IMR-90 (cell line): Measurements from ENCODE around the gene ACSL1. TPM values are rescaled to one million over a fixed set of nuclear protein-coding genes. Genes with fewer than 3 reads are reported as not detected.

Experiments used
- ATAC-seq: fragments of 200-7000 bp; cut with Tn5 transposase; 2 replicates; pipeline ENCODE4 v1.9.1; 2020; ENCODE audit warnings: low read depth, mild to moderate bottlenecking, moderate library complexity
- BruUV-seq: library from RNA; stranded (reverse); fragments of 400-500 nt; replicated peaks from 2 replicates; lab custom pipeline; 2021; lab: Mats Ljungman, UMichigan
- CTCF ChIA-PET: fragments of 300-600 bp; formaldehyde crosslinking; extraction: SDS; loops from one replicate; lab custom pipeline; 2021; ENCODE audit warnings: antibody characterized with exemption; lab: Yijun Ruan, JAX
- POLR2A ChIA-PET: fragments of 300-600 bp; sonication (Branson Sonifier 250); formaldehyde crosslinking; loops from one replicate; lab custom pipeline; 2022; ENCODE audit warnings: antibody characterized with exemption; ENCODE audit not compliant: unreplicated experiment; lab: Charles Lee
- DNase-seq: peaks from one replicate; pipeline ENCODE4 v3.0.0; 2013
- H2AFZ ChIP-seq: replicated peaks from 2 replicates; pipeline ENCODE3; 2013; ENCODE audit warnings: low read length, mild to moderate bottlenecking; ENCODE audit not compliant: poor library complexity
- H2AK5ac ChIP-seq: 2 replicates; pipeline ENCODE4 v1.6.1; 2013; ENCODE audit warnings: low read depth, low read length, inconsistent platforms
- H2AK9ac ChIP-seq: replicated peaks from 2 replicates; pipeline ENCODE3; 2013; ENCODE audit warnings: mild to moderate bottlenecking, low read depth, low read length, moderate library complexity; ENCODE audit not compliant: poor library complexity
- H2BK120ac ChIP-seq: 2 replicates; pipeline ENCODE4 v1.6.1; 2013; ENCODE audit warnings: low read depth, low read length, inconsistent platforms
- H2BK15ac ChIP-seq: 3 replicates; pipeline ENCODE4 v1.6.1; 2013; ENCODE audit warnings: low read depth, low read length, inconsistent platforms
- H2BK20ac ChIP-seq: 2 replicates; pipeline ENCODE4 v1.6.1; 2013; ENCODE audit warnings: low read depth, mild to moderate bottlenecking, inconsistent platforms, low read length, moderate library complexity
- H2BK5ac ChIP-seq: 2 replicates; pipeline ENCODE4 v1.6.1; 2013; ENCODE audit warnings: mild to moderate bottlenecking, low read depth, low read length, inconsistent platforms; ENCODE audit not compliant: poor library complexity, severe bottlenecking
- H3K14ac ChIP-seq: replicated peaks from 2 replicates; pipeline ENCODE4 v1.6.1; 2013; ENCODE audit warnings: low read depth, low read length, inconsistent platforms
- H3K18ac ChIP-seq: 2 replicates; pipeline ENCODE4 v1.6.1; 2013; ENCODE audit warnings: low read depth, low read length, control low read depth
- H3K23ac ChIP-seq: 2 replicates; pipeline ENCODE4 v1.6.1; 2013; ENCODE audit warnings: low read depth, low read length, inconsistent platforms
- H3K27ac ChIP-seq: 2 replicates; pipeline ENCODE4 v1.5.1; 2013; ENCODE audit warnings: mild to moderate bottlenecking, control low read depth, low read length; ENCODE audit not compliant: insufficient read depth
- H3K27me3 ChIP-seq: 2 replicates; pipeline ENCODE4 v1.6.1; 2013; ENCODE audit warnings: low read length; ENCODE audit not compliant: control insufficient read depth, insufficient read depth
- H3K36me3 ChIP-seq: 2 replicates; pipeline ENCODE4 v1.6.1; 2013; ENCODE audit warnings: low read length, mixed read lengths; ENCODE audit not compliant: control insufficient read depth, insufficient read depth
- H3K4ac ChIP-seq: 2 replicates; pipeline ENCODE4 v1.6.1; 2013; ENCODE audit warnings: low read depth, low read length, inconsistent platforms
- H3K4me1 ChIP-seq: 2 replicates; pipeline ENCODE4 v1.6.1; 2013; ENCODE audit warnings: low read length, mixed read lengths; ENCODE audit not compliant: control insufficient read depth, insufficient read depth
- H3K4me2 ChIP-seq: 2 replicates; pipeline ENCODE4 v1.6.1; 2013; ENCODE audit warnings: low read depth, mild to moderate bottlenecking, control low read depth, low read length, moderate library complexity
- H3K4me3 ChIP-seq: 2 replicates; pipeline ENCODE4 v1.5.1; 2013; ENCODE audit warnings: low read depth, mild to moderate bottlenecking, control low read depth, low read length, moderate library complexity; ENCODE audit not compliant: insufficient read depth
- H3K56ac ChIP-seq: 2 replicates; pipeline ENCODE4 v1.6.1; 2013; ENCODE audit warnings: low read length, inconsistent platforms; ENCODE audit not compliant: insufficient read depth; ENCODE audit errors: extremely low read depth
- H3K79me1 ChIP-seq, 2 experiments: 2 replicates each; pipeline ENCODE4 v1.6.1; 2013; ENCODE audit warnings: low read length in 2 of 2, inconsistent platforms in 1 of 2, low read depth in 1 of 2
- H3K9ac ChIP-seq: 2 replicates; pipeline ENCODE4 v1.6.1; 2013; ENCODE audit warnings: low read depth, low read length, control low read depth
- H3K9me1 ChIP-seq: 2 replicates; pipeline ENCODE4 v1.6.1; 2013; ENCODE audit warnings: low read length, inconsistent platforms; ENCODE audit not compliant: insufficient read depth
- H3K9me3 ChIP-seq: 2 replicates; pipeline ENCODE4 v1.6.1; 2013; ENCODE audit warnings: low read length; ENCODE audit not compliant: control insufficient read depth, insufficient read depth
- H4K20me1 ChIP-seq: 2 replicates; pipeline ENCODE4 v1.6.1; 2013; ENCODE audit warnings: low read length, inconsistent platforms; ENCODE audit not compliant: insufficient read depth
- H4K5ac ChIP-seq: 2 replicates; pipeline ENCODE4 v1.6.1; 2013; ENCODE audit warnings: mild to moderate bottlenecking, low read depth, low read length, control low read depth
- H4K8ac ChIP-seq, 2 experiments: 2 replicates each; pipeline ENCODE4 v1.6.1; 2013; ENCODE audit warnings: low read depth in 2 of 2, low read length in 2 of 2, control low read depth in 1 of 2, inconsistent platforms in 1 of 2
- H4K91ac ChIP-seq: 2 replicates; pipeline ENCODE4 v1.6.1; 2013; ENCODE audit warnings: low read depth, low read length, inconsistent platforms; ENCODE audit not compliant: insufficient read depth
- BHLHE40 ChIP-seq: fragments of 150-350 bp; IDR thresholded peaks from 2 replicates; pipeline ENCODE4 v1.6.1; 2016; ENCODE audit warnings: mild to moderate bottlenecking, low read depth, low read length
- CEBPB ChIP-seq: IDR thresholded peaks from 2 replicates; pipeline ENCODE4 v1.6.1; 2012; ENCODE audit warnings: low read depth, low read length, improper control_type of control experiment
- CHD1 ChIP-seq: IDR thresholded peaks from 2 replicates; pipeline ENCODE4 v1.6.1; 2012; ENCODE audit warnings: low read depth, low read length, improper control_type of control experiment
- FOS ChIP-seq: fragments of 150-350 bp; IDR thresholded peaks from 2 replicates; pipeline ENCODE4 v1.6.1; 2016; ENCODE audit warnings: low read depth, low read length
- MAFK ChIP-seq: IDR thresholded peaks from 2 replicates; pipeline ENCODE4 v1.6.1; 2012; ENCODE audit warnings: low read depth, low read length, improper control_type of control experiment
- MXI1 ChIP-seq: IDR thresholded peaks from 2 replicates; pipeline ENCODE4 v1.6.1; 2012; ENCODE audit warnings: low read depth, mild to moderate bottlenecking, low read length, moderate library complexity, borderline replicate concordance
- NFE2L2 ChIP-seq: fragments of 150-350 bp; IDR thresholded peaks from 2 replicates; pipeline ENCODE4 v1.6.1; 2016; ENCODE audit warnings: low read depth, mild to moderate bottlenecking, low read length
- POLR2A ChIP-seq: IDR thresholded peaks from 2 replicates; pipeline ENCODE4 v1.6.1; 2012; ENCODE audit warnings: mild to moderate bottlenecking, low read depth, low read length
- RAD21 ChIP-seq: IDR thresholded peaks from 2 replicates; pipeline ENCODE4 v1.6.1; 2012; ENCODE audit warnings: low read length, improper control_type of control experiment
- RFX5 ChIP-seq: IDR thresholded peaks from 2 replicates; pipeline ENCODE4 v1.8.0; 2012; ENCODE audit warnings: low read depth, mild to moderate bottlenecking, low read length, moderate library complexity
- SMC3 ChIP-seq: fragments of 150-350 bp; IDR thresholded peaks from 2 replicates; pipeline ENCODE4 v1.6.1; 2016; ENCODE audit warnings: low read depth, mild to moderate bottlenecking, antibody characterized with exemption, low read length, moderate library complexity
- WGBS, 2 experiments: methylation state at CpG; one replicate each; pipeline versions ENCODE4 v1.1.5 to v1.1.7; 2013; ENCODE audit warnings: missing lambda C conversion rate in 2 of 2; ENCODE audit not compliant: insufficient read length in 1 of 2; ENCODE audit errors: extremely low coverage in 2 of 2; 5-methylcytosine and 5-hydroxymethylcytosine counted together
- dilution Hi-C: fragments of 300-500 bp; cut with HindIII; formaldehyde crosslinking; loops from one replicate; pipeline ENCODE4 v1.14.3; 2018; ENCODE audit warnings: low sequenced_read_pairs; ENCODE audit not compliant: unreplicated experiment
- in situ Hi-C: fragments of 300-500 bp; cut with MboI; formaldehyde crosslinking; loops from 3 replicates; pipeline ENCODE4 v1.14.3; 2019; ENCODE audit warnings: low sequenced_read_pairs, inconsistent platforms, mixed read lengths
- intact Hi-C: fragments of 100-400 bp; cut with micrococcal nuclease; formaldehyde crosslinking; loops from 2 replicates; pipeline ENCODE4 v1.10.0; 2022
- polyA plus RNA-seq, 3 experiments: library from polyadenylated mRNA; depleted of rRNA; stranded (reverse); fragments of >200 nt; gene quantifications; 2 replicates each; pipeline ENCODE4 v1.2.3, GENCODE V29; 2012; ENCODE audit warnings: low replicate concordance in 1 of 3
- total RNA-seq: library from RNA; depleted of rRNA; stranded (reverse); fragments of >200 nt; gene quantifications from 2 replicates; pipeline ENCODE4 v1.2.3, GENCODE V29; 2012
- TF ChIP-seq, protein P1 (sequence below): conservative IDR thresholded peaks from 2 replicates; pipeline ENCODE4 v1.5.1; 2012; ENCODE audit warnings: mild to moderate bottlenecking, low read depth, low read length, improper control_type of control experiment
- TF ChIP-seq, protein P2 (sequence below): fragments of 150-350 bp; IDR thresholded peaks from 2 replicates; pipeline ENCODE4 v1.6.1; 2016; ENCODE audit warnings: low read depth, mild to moderate bottlenecking, low read length, moderate library complexity, borderline replicate concordance
- TF ChIP-seq, protein P3 (sequence below): fragments of 150-350 bp; IDR thresholded peaks from 2 replicates; pipeline ENCODE4 v1.6.1; 2017; ENCODE audit warnings: mild to moderate bottlenecking, antibody characterized with exemption, low read length, low read depth

ACSL1 gene
- total and polyA plus RNA-seq, 2 of the 4 experiments (the other 2 are of a cell fraction): 14.4 to 26.0 TPM

- Histone ChIP-seq H2BK5ac (no peak overlapping the region), H4K91ac (no peak overlapping the region), H4K20me1 (no peaks in the 10 kb centered on the region), H3K9me3 (no peaks in the 10 kb centered on the region), H2AK9ac (no peak overlapping the region), H4K8ac (no peak overlapping the region), H3K27me3 (peaks cover 15% of the 10 kb centered on the region), H3K79me1 (no peaks in the 10 kb centered on the region), H3K18ac (no peak overlapping the region), H3K36me3 (no peaks in the 10 kb centered on the region), H4K5ac (no peak overlapping the region), H3K27ac (no peak overlapping the region), H2BK20ac (no peak overlapping the region), H2AK5ac (no peak overlapping the region), H3K14ac (no peak overlapping the region), H3K4me3 (no peak overlapping the region), H2AFZ (no peak overlapping the region), H3K4me1 (peaks cover 2% of the 10 kb centered on the region; the same call in 1 of the 2 replicates), H3K4me2 (no peak overlapping the region), H3K4ac (no peak overlapping the region), H2BK15ac (no peak overlapping the region), H3K9ac (no peak overlapping the region), H2BK120ac (no peak overlapping the region), H3K23ac (no peak overlapping the region), H3K9me1 (no peaks in the 10 kb centered on the region; the same call in 1 of the 2 replicates), H3K56ac (no peak overlapping the region)
- POLR2A ChIA-PET: no interaction called here
- dilution Hi-C loops: no loop called here
- in situ Hi-C loops: no loop called here
- CTCF ChIA-PET: no interaction called here
- ATAC-seq (no peak), DNase-seq (no peak)
- no CpG with 5 or more reads among the region's 3 CpGs for WGBS, 2 experiments
- intact Hi-C loops: no loop called here
- no peak for TF ChIP-seq CEBPB
- TF ChIP-seq, protein P1, sequence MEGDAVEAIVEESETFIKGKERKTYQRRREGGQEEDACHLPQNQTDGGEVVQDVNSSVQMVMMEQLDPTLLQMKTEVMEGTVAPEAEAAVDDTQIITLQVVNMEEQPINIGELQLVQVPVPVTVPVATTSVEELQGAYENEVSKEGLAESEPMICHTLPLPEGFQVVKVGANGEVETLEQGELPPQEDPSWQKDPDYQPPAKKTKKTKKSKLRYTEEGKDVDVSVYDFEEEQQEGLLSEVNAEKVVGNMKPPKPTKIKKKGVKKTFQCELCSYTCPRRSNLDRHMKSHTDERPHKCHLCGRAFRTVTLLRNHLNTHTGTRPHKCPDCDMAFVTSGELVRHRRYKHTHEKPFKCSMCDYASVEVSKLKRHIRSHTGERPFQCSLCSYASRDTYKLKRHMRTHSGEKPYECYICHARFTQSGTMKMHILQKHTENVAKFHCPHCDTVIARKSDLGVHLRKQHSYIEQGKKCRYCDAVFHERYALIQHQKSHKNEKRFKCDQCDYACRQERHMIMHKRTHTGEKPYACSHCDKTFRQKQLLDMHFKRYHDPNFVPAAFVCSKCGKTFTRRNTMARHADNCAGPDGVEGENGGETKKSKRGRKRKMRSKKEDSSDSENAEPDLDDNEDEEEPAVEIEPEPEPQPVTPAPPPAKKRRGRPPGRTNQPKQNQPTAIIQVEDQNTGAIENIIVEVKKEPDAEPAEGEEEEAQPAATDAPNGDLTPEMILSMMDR: no peak
- no peak for TF ChIP-seq CHD1
- no peak for TF ChIP-seq FOS
- TF ChIP-seq, protein P2, sequence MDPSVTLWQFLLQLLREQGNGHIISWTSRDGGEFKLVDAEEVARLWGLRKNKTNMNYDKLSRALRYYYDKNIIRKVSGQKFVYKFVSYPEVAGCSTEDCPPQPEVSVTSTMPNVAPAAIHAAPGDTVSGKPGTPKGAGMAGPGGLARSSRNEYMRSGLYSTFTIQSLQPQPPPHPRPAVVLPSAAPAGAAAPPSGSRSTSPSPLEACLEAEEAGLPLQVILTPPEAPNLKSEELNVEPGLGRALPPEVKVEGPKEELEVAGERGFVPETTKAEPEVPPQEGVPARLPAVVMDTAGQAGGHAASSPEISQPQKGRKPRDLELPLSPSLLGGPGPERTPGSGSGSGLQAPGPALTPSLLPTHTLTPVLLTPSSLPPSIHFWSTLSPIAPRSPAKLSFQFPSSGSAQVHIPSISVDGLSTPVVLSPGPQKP: no peak
- TF ChIP-seq MAFK: no peak
- no peak for TF ChIP-seq BHLHE40
- no peak for TF ChIP-seq MXI1
- TF ChIP-seq, protein P3, sequence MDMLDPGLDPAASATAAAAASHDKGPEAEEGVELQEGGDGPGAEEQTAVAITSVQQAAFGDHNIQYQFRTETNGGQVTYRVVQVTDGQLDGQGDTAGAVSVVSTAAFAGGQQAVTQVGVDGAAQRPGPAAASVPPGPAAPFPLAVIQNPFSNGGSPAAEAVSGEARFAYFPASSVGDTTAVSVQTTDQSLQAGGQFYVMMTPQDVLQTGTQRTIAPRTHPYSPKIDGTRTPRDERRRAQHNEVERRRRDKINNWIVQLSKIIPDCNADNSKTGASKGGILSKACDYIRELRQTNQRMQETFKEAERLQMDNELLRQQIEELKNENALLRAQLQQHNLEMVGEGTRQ: no peak
- TF ChIP-seq RFX5: no peak
- no peak for TF ChIP-seq SMC3
- TF ChIP-seq RAD21: no peak
- TF ChIP-seq NFE2L2: no peak
- TF ChIP-seq POLR2A: no peak
- no TSS peak for BruUV-seq
Observed at GRCh38 chr4:184849185-184849584, 23.4 kb upstream of the ACSL1 start.
